Mesenchymal stem cell (in vitro differentiated cells and primary cell): Measurements from ENCODE around the gene APC. TPM values are rescaled to one million over a fixed set of nuclear protein-coding genes. Genes with fewer than 3 reads are reported as not detected.
"Not testable (repeated sequence)": the region's sequence is repeated elsewhere in the genome, so short reads cannot be mapped to it uniquely, and the experiment has no call there.

Experiments used
- DNase-seq: peaks from one replicate; pipeline ENCODE4 v3.0.0-alpha.2; 2013
- H2AFZ ChIP-seq: one replicate; pipeline ENCODE4 v1.6.1; 2013; ENCODE audit warnings: low read depth, mild to moderate bottlenecking, control low read depth, inconsistent platforms, low read length, moderate library complexity
- H2AK5ac ChIP-seq: 2 replicates; pipeline ENCODE4 v1.6.1; 2013; ENCODE audit warnings: low read length, moderate library complexity, mild to moderate bottlenecking, inconsistent platforms; ENCODE audit not compliant: severe bottlenecking
- H2BK120ac ChIP-seq: one replicate; pipeline ENCODE4 v1.6.1; 2013; ENCODE audit warnings: low read depth, mild to moderate bottlenecking, inconsistent platforms, low read length, moderate library complexity
- H2BK12ac ChIP-seq, 2 experiments: one replicate each; pipeline ENCODE4 v1.6.1; 2013; ENCODE audit warnings: inconsistent platforms in 2 of 2, low read length in 2 of 2, mild to moderate bottlenecking in 2 of 2, moderate library complexity in 2 of 2, control low read depth in 1 of 2
- H2BK15ac ChIP-seq: one replicate; pipeline ENCODE4 v1.6.1; 2013; ENCODE audit warnings: mild to moderate bottlenecking, low read depth, inconsistent platforms; ENCODE audit not compliant: poor library complexity, severe bottlenecking
- H2BK5ac ChIP-seq: 2 replicates; pipeline ENCODE4 v1.6.1; 2013; ENCODE audit warnings: low read depth, mild to moderate bottlenecking, low read length, control low read depth, inconsistent platforms; ENCODE audit not compliant: poor library complexity, severe bottlenecking
- H3K14ac ChIP-seq, 2 experiments: one replicate each; pipeline ENCODE4 v1.6.1; 2013; ENCODE audit warnings: inconsistent platforms in 2 of 2, low read length in 2 of 2, control low read depth in 1 of 2, mild to moderate bottlenecking in 1 of 2, moderate library complexity in 1 of 2
- H3K18ac ChIP-seq, 2 experiments: one replicate each; pipeline ENCODE4 v1.6.1; 2013; ENCODE audit warnings: inconsistent platforms in 2 of 2, low read length in 2 of 2, control low read depth in 1 of 2, low read depth in 1 of 2, mild to moderate bottlenecking in 1 of 2
- H3K23ac ChIP-seq, 2 experiments: one replicate each; pipeline ENCODE4 v1.6.1; 2013; ENCODE audit warnings: inconsistent platforms in 2 of 2, low read length in 2 of 2, mild to moderate bottlenecking in 2 of 2, moderate library complexity in 2 of 2, control low read depth in 1 of 2
- H3K27ac ChIP-seq: 2 replicates; pipeline ENCODE4 v1.5.1; 2013; ENCODE audit warnings: mild to moderate bottlenecking, moderate library complexity, low read length, control low read depth, inconsistent platforms; ENCODE audit not compliant: poor library complexity, severe bottlenecking
- H3K27me3 ChIP-seq, 2 experiments: 2 replicates each; pipeline versions ENCODE4 v1.6.1 to v1.7.0; 2013; ENCODE audit warnings: low read length in 2 of 2, mild to moderate bottlenecking in 2 of 2, moderate library complexity in 2 of 2, control low read depth in 1 of 2, inconsistent platforms in 1 of 2; ENCODE audit not compliant: control insufficient read depth in 1 of 2, insufficient read depth in 1 of 2
- H3K36me3 ChIP-seq, 2 experiments: 2 replicates each; pipeline versions ENCODE4 v1.6.1 to v1.7.0; 2013; ENCODE audit warnings: low read length in 2 of 2, control low read depth in 1 of 2, inconsistent platforms in 1 of 2, low read depth in 1 of 2, mild to moderate bottlenecking in 1 of 2; ENCODE audit not compliant: insufficient read depth in 2 of 2, control insufficient read depth in 1 of 2
- H3K4ac ChIP-seq, 2 experiments: one replicate each; pipeline ENCODE4 v1.6.1; 2013; ENCODE audit warnings: inconsistent platforms in 2 of 2, low read length in 2 of 2, mild to moderate bottlenecking in 2 of 2, moderate library complexity in 2 of 2, control low read depth in 1 of 2, low read depth in 1 of 2
- H3K4me1 ChIP-seq: 2 replicates; pipeline ENCODE4 v1.6.1; 2013; ENCODE audit warnings: low read depth, low read length, control low read depth; ENCODE audit not compliant: control insufficient read depth, insufficient read depth
- H3K4me2 ChIP-seq: 2 replicates; pipeline ENCODE4 v1.6.1; 2013; ENCODE audit warnings: low read length, mild to moderate bottlenecking, inconsistent platforms; ENCODE audit not compliant: poor library complexity, severe bottlenecking
- H3K4me3 ChIP-seq, 2 experiments: 2 replicates each; pipeline versions ENCODE4 v1.5.1 to v1.7.0; 2013; ENCODE audit warnings: low read length in 2 of 2, mild to moderate bottlenecking in 2 of 2, control low read depth in 1 of 2, low read depth in 1 of 2; ENCODE audit not compliant: insufficient read depth in 1 of 2
- H3K79me1 ChIP-seq: replicated peaks from 2 replicates; pipeline ENCODE4 v1.6.1; 2013; ENCODE audit warnings: mild to moderate bottlenecking, control low read depth, low read length, inconsistent platforms; ENCODE audit not compliant: poor library complexity, severe bottlenecking
- H3K9ac ChIP-seq: 2 replicates; pipeline ENCODE4 v1.7.0; 2013; ENCODE audit warnings: mild to moderate bottlenecking, low read length, moderate library complexity
- H3K9me3 ChIP-seq: 2 replicates; pipeline ENCODE4 v1.7.0; 2013; ENCODE audit warnings: mild to moderate bottlenecking, low read length; ENCODE audit not compliant: control insufficient read depth
- H4K8ac ChIP-seq: one replicate; pipeline ENCODE4 v1.6.1; 2013; ENCODE audit warnings: inconsistent platforms, mild to moderate bottlenecking, low read length, moderate library complexity
- H4K91ac ChIP-seq: one replicate; pipeline ENCODE4 v1.6.1; 2013; ENCODE audit warnings: mild to moderate bottlenecking, low read length, inconsistent platforms
- WGBS: methylation state at CpG from one replicate; pipeline ENCODE4 v1.1.7; 2013; ENCODE audit warnings: mixed read lengths; 5-methylcytosine and 5-hydroxymethylcytosine counted together
- small RNA-seq: library from polyadenylated mRNA; stranded (forward); fragments of <200 nt; extraction: miRNeasy Mini kit (QIAGEN cat#:217004); gene quantifications from one replicate; pipeline ENCODE3, GENCODE V24; 2013; ENCODE audit warnings: low read depth

The APC gene

DNA sequence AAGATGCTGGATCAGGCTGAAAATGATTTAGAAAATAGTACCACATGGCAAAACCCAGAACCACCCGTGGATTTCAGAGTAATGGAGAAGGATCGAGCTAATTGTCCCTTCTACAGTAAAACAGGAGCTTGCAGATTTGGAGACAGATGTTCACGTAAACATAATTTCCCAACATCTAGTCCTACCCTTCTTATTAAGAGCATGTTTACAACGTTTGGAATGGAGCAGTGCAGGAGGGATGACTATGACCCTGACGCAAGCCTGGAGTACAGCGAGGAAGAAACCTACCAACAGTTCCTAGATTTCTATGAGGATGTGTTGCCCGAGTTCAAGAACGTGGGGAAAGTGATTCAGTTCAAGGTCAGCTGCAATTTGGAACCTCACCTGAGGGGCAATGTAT is 154.4 kb downstream of the APC start:
- not testable (repeated sequence) for H3K4me1 ChIP-seq, H2BK15ac ChIP-seq, H3K4me3 ChIP-seq, H3K23ac ChIP-seq, H2AK5ac ChIP-seq, H3K9me3 ChIP-seq, H4K8ac ChIP-seq, H3K18ac ChIP-seq, H2AFZ ChIP-seq, DNase-seq, H3K27ac ChIP-seq, H3K9ac ChIP-seq, H2BK5ac ChIP-seq, H3K4ac ChIP-seq, H4K91ac ChIP-seq, H3K4me2 ChIP-seq, H3K14ac ChIP-seq, H2BK120ac ChIP-seq, H2BK12ac ChIP-seq, H3K27me3 ChIP-seq
- H3K79me1 ChIP-seq = peaks cover 20% of the 10 kb centered on the region
- WGBS = 93% methylated on average over 8 of the region's 8 CpGs
- H3K36me3 ChIP-seq = peaks cover 21 to 68% of the 10 kb centered on the region in 2 experiments

DNA sequence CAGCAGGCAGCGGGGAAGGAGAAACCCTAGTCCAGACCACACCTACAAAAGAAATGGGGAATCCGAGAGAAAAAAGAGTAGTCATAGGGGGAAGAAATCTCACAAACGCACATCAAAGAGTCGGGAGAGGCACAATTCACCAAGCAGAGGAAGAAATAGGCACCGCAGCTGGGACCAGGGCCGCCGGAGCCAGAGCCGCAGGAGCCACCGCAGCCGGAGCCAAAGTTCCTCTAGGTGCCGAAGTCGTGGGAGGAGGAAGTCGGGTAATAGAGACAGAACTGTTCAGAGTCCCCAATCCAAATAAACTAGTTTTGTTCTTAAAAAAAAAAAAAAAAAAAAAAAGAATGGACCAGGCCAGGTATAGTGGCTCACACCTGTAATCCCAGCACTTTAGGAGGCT is 155.1 kb downstream of the APC start:
- Histone ChIP-seq H4K8ac (no peak overlapping the region), H3K4me3 (no peak overlapping the region), H2BK5ac (no peak overlapping the region), H3K9ac (no peak overlapping the region), H3K27me3 (no peaks in the 10 kb centered on the region), H3K4me1 (no peaks in the 10 kb centered on the region), H3K27ac (no peak overlapping the region), H3K23ac (no peak overlapping the region), H2AFZ (no peak overlapping the region), H3K4ac (no peak overlapping the region), H2BK12ac (no peak overlapping the region), H2AK5ac (no peak overlapping the region), H2BK15ac (no peak overlapping the region), H3K36me3 (peaks cover 22 to 67% of the 10 kb centered on the region in 2 experiments), H3K4me2 (no peak overlapping the region), H3K14ac (no peak overlapping the region), H4K91ac (no peak overlapping the region), H3K18ac (no peak overlapping the region), H2BK120ac (no peak overlapping the region), H3K9me3 (no peaks in the 10 kb centered on the region), H3K79me1 (peaks cover 20% of the 10 kb centered on the region)
- no peak for DNase-seq
- WGBS = 97% methylated on average over 9 of the region's 13 CpGs

DNA sequence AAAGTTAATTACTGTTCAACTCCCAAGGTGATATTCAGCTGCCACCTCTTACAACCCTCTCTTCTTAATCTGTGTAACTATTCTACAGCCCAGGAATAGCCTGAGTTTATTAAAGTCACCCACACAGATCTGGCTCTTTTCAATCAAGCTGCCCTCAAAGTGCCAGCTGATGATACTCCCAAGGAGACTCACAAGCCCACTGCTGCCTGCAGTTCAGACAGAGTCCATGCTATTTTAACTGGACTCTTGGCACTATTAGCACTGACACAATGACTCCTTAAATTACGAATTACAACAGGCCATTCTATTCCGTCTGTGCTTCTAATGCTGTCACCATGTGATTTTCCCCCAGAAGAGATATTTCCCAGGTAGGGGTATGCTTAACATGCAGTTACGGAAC is 158.0 kb downstream of the APC start:
- DNase-seq = no peak
- Histone ChIP-seq H3K9me3 (no peaks in the 10 kb centered on the region), H4K8ac (no peak overlapping the region), H3K9ac (no peak overlapping the region), H2BK5ac (no peak overlapping the region), H3K18ac (no peak overlapping the region), H3K4me1 (no peaks in the 10 kb centered on the region), H3K23ac (no peak overlapping the region), H2AK5ac (no peak overlapping the region), H3K4me3 (no peak overlapping the region), H4K91ac (no peak overlapping the region), H2AFZ (no peak overlapping the region), H2BK15ac (no peak overlapping the region), H3K27me3 (no peaks in the 10 kb centered on the region), H2BK12ac (no peak overlapping the region), H3K36me3 (peaks cover 23 to 81% of the 10 kb centered on the region in 2 experiments), H3K79me1 (peaks cover 18% of the 10 kb centered on the region), H2BK120ac (no peak overlapping the region), H3K4me2 (no peak overlapping the region), H3K4ac (no peak overlapping the region), H3K27ac (no peak overlapping the region), H3K14ac (no peak overlapping the region)
- WGBS = 95% methylated on average over 3 of the region's 3 CpGs

Small RNA genes within 50 kb of the gene (small RNA-seq; reads per million reads assigned to genes)
- gene RNU6-482P = not detected
